HEK293T (cell line): Measurements from ENCODE around the gene NOL9.

Experiments used
- CTCF ChIA-PET: fragments of 350-600 bp; formaldehyde crosslinking; extraction: SDS; loops from one replicate; lab custom pipeline; 2021; ENCODE audit warnings: antibody characterized with exemption, inconsistent platforms; lab: Yijun Ruan, JAX
- POLR2A ChIA-PET: fragments of 350-600 bp; formaldehyde crosslinking; extraction: SDS; loops from one replicate; lab custom pipeline; 2020; ENCODE audit warnings: antibody characterized with exemption, inconsistent platforms; lab: Yijun Ruan, JAX
- DNase-seq: peaks from one replicate; pipeline ENCODE4 v3.0.0; 2012; ENCODE audit warnings: mixed read lengths; ENCODE audit errors: extremely low spot score
- ARNT ChIP-seq: fragments of 450-650 bp; IDR thresholded peaks from 2 replicates; pipeline ENCODE4 v1.6.1; 2017; ENCODE audit warnings: mild to moderate bottlenecking
- BHLHE40 ChIP-seq: fragments of 450-650 bp; IDR thresholded peaks from 2 replicates; pipeline ENCODE4 v1.6.1; 2016; ENCODE audit warnings: mild to moderate bottlenecking, moderate library complexity, borderline replicate concordance
- CTBP1 ChIP-seq: fragments of 450-650 bp; IDR thresholded peaks from 2 replicates; pipeline ENCODE4 v1.6.1; 2016; ENCODE audit warnings: borderline replicate concordance
- ELF4 ChIP-seq: fragments of 450-650 bp; IDR thresholded peaks from 2 replicates; pipeline ENCODE4 v1.6.1; 2017; ENCODE audit warnings: antibody characterized with exemption
- FOXA1 ChIP-seq: fragments of 450-650 bp; IDR thresholded peaks from 2 replicates; pipeline ENCODE4 v1.6.1; 2016; ENCODE audit warnings: mild to moderate bottlenecking
- FOXK2 ChIP-seq: fragments of 450-650 bp; IDR thresholded peaks from 2 replicates; pipeline ENCODE4 v1.6.1; 2016; ENCODE audit warnings: mild to moderate bottlenecking
- FOXM1 ChIP-seq: fragments of 450-650 bp; IDR thresholded peaks from 2 replicates; pipeline ENCODE4 v1.6.1; 2017; ENCODE audit warnings: mild to moderate bottlenecking, borderline replicate concordance
- HDGF ChIP-seq: fragments of 450-650 bp; IDR thresholded peaks from 2 replicates; pipeline ENCODE4 v1.6.1; 2017; ENCODE audit warnings: antibody characterized with exemption, borderline replicate concordance
- L3MBTL2 ChIP-seq: fragments of 450-650 bp; conservative IDR thresholded peaks from 2 replicates; pipeline ENCODE4 v1.6.1; 2016; ENCODE audit warnings: mild to moderate bottlenecking
- LEF1 ChIP-seq: fragments of 450-650 bp; IDR thresholded peaks from 2 replicates; pipeline ENCODE4 v1.6.1; 2017; ENCODE audit warnings: mild to moderate bottlenecking, borderline replicate concordance
- NFRKB ChIP-seq: fragments of 450-650 bp; IDR thresholded peaks from 2 replicates; pipeline ENCODE4 v1.6.1; 2016; ENCODE audit warnings: mild to moderate bottlenecking, moderate library complexity
- PKNOX1 ChIP-seq: fragments of 450-650 bp; IDR thresholded peaks from 2 replicates; pipeline ENCODE4 v1.6.1; 2016
- SP1 ChIP-seq: fragments of 450-650 bp; IDR thresholded peaks from 2 replicates; pipeline ENCODE4 v1.6.1; 2017
- SUZ12 ChIP-seq: fragments of 450-650 bp; IDR thresholded peaks from 2 replicates; pipeline ENCODE4 v1.6.1; 2016; ENCODE audit warnings: mild to moderate bottlenecking
- TARDBP ChIP-seq: fragments of 450-650 bp; IDR thresholded peaks from 2 replicates; pipeline ENCODE4 v1.6.1; 2016
- ZNF384 ChIP-seq: fragments of 450-650 bp; IDR thresholded peaks from 2 replicates; pipeline ENCODE4 v1.6.1; 2016

The NOL9 gene

GRCh38 chr1:6596351-6596750 is 42.0 kb upstream of the NOL9 start:
- DNase-seq = no peak

GRCh38 chr1:6594977-6595740 is 40.8 kb upstream of the NOL9 start:
- ChIA-PET CTCF (no interaction called here), POLR2A (no interaction called here)
- TF ChIP-seq SUZ12 (no peak), HDGF (no peak), ELF4 (no peak), PKNOX1 (no peak), FOXM1 (no peak), ZNF384 (no peak), SP1 (no peak), TARDBP (no peak), FOXA1 (no peak), NFRKB (no peak), BHLHE40 (no peak), L3MBTL2 (no peak), CTBP1 (no peak), LEF1 (no peak)
- no peak for DNase-seq

More at GRCh38 chr1:6596351-6596750, 42.0 kb upstream of the NOL9 start:
- POLR2A ChIA-PET = no interaction called here
- no peak for TF ChIP-seq CTBP1
- no peak for TF ChIP-seq FOXK2
- no peak for TF ChIP-seq ARNT
- TF ChIP-seq LEF1 = no peak
- TF ChIP-seq FOXA1 = no peak
- TF ChIP-seq BHLHE40 = no peak
- no peak for TF ChIP-seq HDGF
- no peak for TF ChIP-seq L3MBTL2
- no peak for TF ChIP-seq FOXM1
- TF ChIP-seq SP1 = no peak
- TF ChIP-seq NFRKB = no peak
- TF ChIP-seq ZNF384 = no peak
- TF ChIP-seq PKNOX1 = no peak
- TF ChIP-seq TARDBP = no peak
- no peak for TF ChIP-seq ELF4
- TF ChIP-seq SUZ12 = no peak
- CTCF ChIA-PET = no interaction called here

GRCh38 chr1:6593810-6594209 is 39.5 kb upstream of the NOL9 start:
- CTCF ChIA-PET = no interaction called here
- no peak for DNase-seq
- POLR2A ChIA-PET = no interaction called here
- TF ChIP-seq LEF1 (no peak), ELF4 (no peak), SP1 (no peak), CTBP1 (no peak), ZNF384 (no peak), FOXK2 (no peak), ARNT (no peak), SUZ12 (no peak), TARDBP (no peak), L3MBTL2 (no peak), FOXA1 (no peak), PKNOX1 (no peak), HDGF (no peak), FOXM1 (no peak), BHLHE40 (no peak)

- ChIA-PET CTCF (no interaction called here), POLR2A (interaction anchor here (2.7 kb wide), 1 partner anchor 13 kb away, joined by 8 read pairs; the partner anchor contains the start of gene ZBTB48)
- no peak for TF ChIP-seq ARNT
- TF ChIP-seq FOXM1 = no peak
- no peak for TF ChIP-seq CTBP1
- no peak for TF ChIP-seq ZNF384
- no peak for TF ChIP-seq BHLHE40
- TF ChIP-seq L3MBTL2 = no peak
- no peak for TF ChIP-seq HDGF
- no peak for TF ChIP-seq SP1
- no peak for TF ChIP-seq LEF1
- TF ChIP-seq NFRKB = no peak
- TF ChIP-seq FOXK2 = no peak
- no peak for TF ChIP-seq ELF4
- no peak for TF ChIP-seq PKNOX1
- no peak for TF ChIP-seq TARDBP
- no peak for TF ChIP-seq SUZ12
- no peak for TF ChIP-seq FOXA1
- DNase-seq = no peak
Measured at GRCh38 chr1:6592865-6593593, 38.7 kb upstream of the NOL9 start.

- no peak for DNase-seq
- no peak for TF ChIP-seq HDGF
- no peak for TF ChIP-seq BHLHE40
- ChIA-PET CTCF (no interaction called here), POLR2A (interaction anchor here (2.7 kb wide), 1 partner anchor 13 kb away, joined by 8 read pairs; the partner anchor contains the start of gene ZBTB48)
Measured at GRCh38 chr1:6592441-6592840, 38.1 kb upstream of the NOL9 start.
